Loucy (cell line): Measurements from ENCODE around the gene COX4I2.

ENCODE experiments used
- H2AFZ ChIP-seq: fragments of 200-600 bp; sonication (generic); 2 replicates; pipeline ENCODE4 v1.6.0; 2016; ENCODE audit warnings: antibody characterized with exemption, mild to moderate bottlenecking, low read length, moderate library complexity
- H3F3A ChIP-seq: fragments of 200-600 bp; 2 replicates; pipeline ENCODE4 v1.6.0; 2016; ENCODE audit warnings: antibody characterized with exemption, low read depth, mild to moderate bottlenecking
- H3K27me3 ChIP-seq: fragments of 200-600 bp; sonication (generic); 2 replicates; pipeline ENCODE4 v1.6.1; 2014; ENCODE audit warnings: low read length, mild to moderate bottlenecking; ENCODE audit not compliant: insufficient read depth, poor library complexity, severe bottlenecking
- H3K36me3 ChIP-seq: fragments of 200-600 bp; sonication (generic); 2 replicates; pipeline ENCODE4 v1.6.1; 2016; ENCODE audit warnings: low read length; ENCODE audit not compliant: insufficient read depth
- H3K4me1 ChIP-seq: fragments of 200-600 bp; sonication (generic); 2 replicates; pipeline ENCODE4 v1.5.1; 2014; ENCODE audit warnings: low read length, mild to moderate bottlenecking; ENCODE audit not compliant: insufficient read depth, poor library complexity, severe bottlenecking
- H3K4me2 ChIP-seq: fragments of 200-600 bp; sonication (generic); 2 replicates; pipeline ENCODE4 v1.6.0; 2014; ENCODE audit warnings: antibody characterized with exemption, low read length, low read depth, mild to moderate bottlenecking; ENCODE audit not compliant: poor library complexity, severe bottlenecking
- H3K4me3 ChIP-seq: fragments of 200-600 bp; sonication (generic); 2 replicates; pipeline ENCODE4 v1.5.1; 2014; ENCODE audit warnings: low read length, mild to moderate bottlenecking, mixed read lengths; ENCODE audit not compliant: poor library complexity, severe bottlenecking
- H3K79me2 ChIP-seq: fragments of 200-600 bp; sonication (generic); 2 replicates; pipeline ENCODE4 v1.6.1; 2014; ENCODE audit warnings: low read length; ENCODE audit not compliant: insufficient read depth
- H3K9ac ChIP-seq: fragments of 200-600 bp; sonication (generic); 2 replicates; pipeline ENCODE4 v1.6.0; 2014; ENCODE audit warnings: mild to moderate bottlenecking, low read depth, low read length, moderate library complexity; ENCODE audit not compliant: poor library complexity, severe bottlenecking
- H3K9me2 ChIP-seq: fragments of 200-600 bp; sonication (generic); replicated peaks from 2 replicates; pipeline ENCODE4 v1.6.1; 2016; ENCODE audit warnings: low read depth, low read length, mixed read lengths
- H3K9me3 ChIP-seq: fragments of 200-600 bp; sonication (generic); 2 replicates; pipeline ENCODE4 v1.6.1; 2014; ENCODE audit warnings: mild to moderate bottlenecking, antibody characterized with exemption, low read length, low read depth; ENCODE audit not compliant: insufficient read depth
- H4K20me1 ChIP-seq: fragments of 200-600 bp; sonication (generic); 2 replicates; pipeline ENCODE4 v1.6.0; 2014; ENCODE audit warnings: antibody characterized with exemption, low read length, mild to moderate bottlenecking; ENCODE audit not compliant: insufficient read depth, poor library complexity, severe bottlenecking
- CTCF ChIP-seq: fragments of 200-600 bp; sonication (generic); conservative IDR thresholded peaks from 2 replicates; pipeline ENCODE4 v1.5.1; 2014; ENCODE audit warnings: mild to moderate bottlenecking, antibody characterized with exemption, low read length
- EZH2phosphoT487 ChIP-seq: fragments of 200-600 bp; IDR thresholded peaks from 2 replicates; pipeline ENCODE4 v1.6.1; 2018; ENCODE audit warnings: antibody characterized with exemption, mild to moderate bottlenecking, moderate library complexity, borderline replicate concordance

Gene COX4I2

GRCh38 chr20:31633339-31633914, 4.3 kb upstream of the COX4I2 start:
- no peaks in the 10 kb centered on the region for H3K4me1 ChIP-seq
- no peaks in the 10 kb centered on the region for H4K20me1 ChIP-seq
- no peak overlapping the region for H3K4me3 ChIP-seq
- no peak overlapping the region for H2AFZ ChIP-seq
- no peaks in the 10 kb centered on the region for H3K79me2 ChIP-seq
- no peak overlapping the region for H3K4me2 ChIP-seq
- H3K27me3 ChIP-seq = no peaks in the 10 kb centered on the region
- H3K36me3 ChIP-seq = no peaks in the 10 kb centered on the region
- TF ChIP-seq EZH2phosphoT487 (no peak), CTCF (no peak)
- H3K9ac ChIP-seq = no peak overlapping the region
- no peaks in the 10 kb centered on the region for H3K9me3 ChIP-seq
- no peaks in the 10 kb centered on the region for H3K9me2 ChIP-seq
- H3F3A ChIP-seq = no peaks in the 10 kb centered on the region

- Histone ChIP-seq H3K9me3 (no peaks in the 10 kb centered on the region), H3K4me1 (peaks cover 7% of the 10 kb centered on the region), H3F3A (no peaks in the 10 kb centered on the region), H3K9me2 (no peaks in the 10 kb centered on the region), H3K9ac (no peak overlapping the region), H3K79me2 (no peaks in the 10 kb centered on the region), H3K27me3 (no peaks in the 10 kb centered on the region), H4K20me1 (no peaks in the 10 kb centered on the region), H3K36me3 (no peaks in the 10 kb centered on the region), H2AFZ (no peak overlapping the region), H3K4me2 (no peak overlapping the region), H3K4me3 (no peak overlapping the region)
- TF ChIP-seq EZH2phosphoT487 = no peak
- no peak for TF ChIP-seq CTCF
Observed at GRCh38 chr20:31638317-31638716, 605 bp downstream of the COX4I2 start.

- Histone ChIP-seq H3K27me3 (no peaks in the 10 kb centered on the region), H2AFZ (no peak overlapping the region)
Observed at GRCh38 chr20:31638816-31639215, 1.1 kb downstream of the COX4I2 start.

GRCh38 chr20:31640259-31640658, 2.5 kb downstream of the COX4I2 start:
- Histone ChIP-seq H3K9me2 (no peaks in the 10 kb centered on the region), H3K79me2 (no peaks in the 10 kb centered on the region), H3K4me2 (no peak overlapping the region), H4K20me1 (no peaks in the 10 kb centered on the region), H3K27me3 (no peaks in the 10 kb centered on the region), H3K9me3 (no peaks in the 10 kb centered on the region), H2AFZ (no peak overlapping the region), H3K4me1 (peaks cover 7% of the 10 kb centered on the region), H3K36me3 (no peaks in the 10 kb centered on the region), H3F3A (no peaks in the 10 kb centered on the region), H3K4me3 (no peak overlapping the region), H3K9ac (no peak overlapping the region)
- TF ChIP-seq CTCF (no peak), EZH2phosphoT487 (no peak)

More at GRCh38 chr20:31638816-31639215, 1.1 kb downstream of the COX4I2 start:
- H4K20me1 ChIP-seq = no peaks in the 10 kb centered on the region
- H3K36me3 ChIP-seq = no peaks in the 10 kb centered on the region
- H3F3A ChIP-seq = no peaks in the 10 kb centered on the region
- no peak overlapping the region for H3K4me2 ChIP-seq
- no peak for TF ChIP-seq EZH2phosphoT487
- H3K9me2 ChIP-seq = no peaks in the 10 kb centered on the region
- no peaks in the 10 kb centered on the region for H3K79me2 ChIP-seq
- no peak overlapping the region for H3K4me3 ChIP-seq
- no peak overlapping the region for H3K9ac ChIP-seq
- no peaks in the 10 kb centered on the region for H3K9me3 ChIP-seq
- peaks cover 7% of the 10 kb centered on the region for H3K4me1 ChIP-seq
